ENCODE measurements around the gene FAU.

Gene FAU

DNA sequence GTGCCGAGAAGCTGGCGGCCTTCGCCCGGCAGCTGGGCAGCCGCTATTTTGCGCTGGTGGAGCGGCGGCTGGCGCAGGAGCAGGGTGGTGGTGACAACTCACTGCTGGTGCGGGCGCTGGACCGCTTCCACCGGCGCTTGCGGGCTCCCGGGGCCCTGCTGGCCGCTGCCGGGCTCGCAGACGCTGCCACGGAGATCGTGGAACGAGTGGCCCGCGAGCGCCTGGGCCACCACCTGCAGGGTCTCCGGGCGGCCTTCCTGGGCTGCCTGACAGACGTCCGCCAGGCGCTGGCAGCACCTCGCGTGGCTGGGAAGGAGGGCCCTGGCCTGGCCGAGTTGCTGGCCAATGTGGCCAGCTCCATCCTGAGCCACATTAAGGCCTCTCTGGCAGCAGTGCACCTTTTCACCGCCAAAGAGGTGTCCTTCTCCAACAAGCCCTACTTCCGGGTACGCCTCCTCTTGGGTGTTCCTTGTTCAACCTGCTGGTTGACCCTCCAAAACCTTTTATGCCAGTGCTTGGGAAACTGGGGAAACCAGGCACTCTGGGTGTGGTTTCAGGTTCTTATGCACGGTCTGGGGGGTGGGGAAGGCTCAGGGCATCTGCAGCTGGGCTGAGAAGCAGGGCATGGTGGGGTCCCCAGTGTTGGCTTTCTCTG is 13.3 kb downstream of the FAU start:
- H3K4me3 ChIP-seq (ENCODE audit: insufficient read depth in 1 of 2, low read depth in 1 of 2, low read length in 2 of 2): no peak overlapping the region
- no peak overlapping the region for H4K8ac ChIP-seq (ENCODE audit: low read length)
- no peak overlapping the region for H3K4ac ChIP-seq (ENCODE audit: low read depth in 1 of 2, low read length in 2 of 2)
- H2AFZ ChIP-seq (ENCODE audit: low read depth, low read length): no peak overlapping the region
- no peak overlapping the region for H2AK5ac ChIP-seq (ENCODE audit: low read length, severe bottlenecking)
- no peak for DNase-seq
- no peak overlapping the region for H3K4me2 ChIP-seq (ENCODE audit: low read length, poor library complexity, severe bottlenecking)
- no peaks in the 10 kb centered on the region for H3K9me3 ChIP-seq (ENCODE audit: control insufficient read depth, low read length)
- H3K36me3 ChIP-seq (ENCODE audit: control insufficient read depth in 1 of 2, insufficient read depth in 2 of 2, low read depth in 1 of 2, low read length in 2 of 2): peaks cover 21 to 44% of the 10 kb centered on the region in 2 experiments
- H3K27ac ChIP-seq (ENCODE audit: low read length, poor library complexity, severe bottlenecking): no peak overlapping the region
- H3K79me1 ChIP-seq (replicated peaks; ENCODE audit: low read length, poor library complexity, severe bottlenecking): peaks cover 38% of the 10 kb centered on the region
- no peak overlapping the region for H4K91ac ChIP-seq (ENCODE audit: low read length)
- no peak overlapping the region for H3K9ac ChIP-seq (ENCODE audit: low read length)
- peaks cover 23% of the 10 kb centered on the region for H3K4me1 ChIP-seq (ENCODE audit: control insufficient read depth, insufficient read depth, low read depth, low read length)
- no peak overlapping the region for H2BK5ac ChIP-seq (ENCODE audit: low read depth, low read length, poor library complexity, severe bottlenecking)
- no peak overlapping the region for H2BK12ac ChIP-seq (ENCODE audit: low read length in 2 of 2)
- no peak overlapping the region for H2BK15ac ChIP-seq (ENCODE audit: low read depth, poor library complexity, severe bottlenecking)
- 95% methylated on average over 35 of the region's 38 CpGs for WGBS
- no peak overlapping the region for H3K14ac ChIP-seq (ENCODE audit: low read length in 2 of 2)
- H3K23ac ChIP-seq (ENCODE audit: low read length in 2 of 2): no peak overlapping the region
- no peak overlapping the region for H3K18ac ChIP-seq (ENCODE audit: low read depth in 1 of 2, low read length in 2 of 2)
- H3K27me3 ChIP-seq (ENCODE audit: control insufficient read depth in 1 of 2, insufficient read depth in 1 of 2, low read length in 2 of 2): no peaks in the 10 kb centered on the region
- H2BK120ac ChIP-seq (ENCODE audit: low read depth, low read length): no peak overlapping the region

DNA sequence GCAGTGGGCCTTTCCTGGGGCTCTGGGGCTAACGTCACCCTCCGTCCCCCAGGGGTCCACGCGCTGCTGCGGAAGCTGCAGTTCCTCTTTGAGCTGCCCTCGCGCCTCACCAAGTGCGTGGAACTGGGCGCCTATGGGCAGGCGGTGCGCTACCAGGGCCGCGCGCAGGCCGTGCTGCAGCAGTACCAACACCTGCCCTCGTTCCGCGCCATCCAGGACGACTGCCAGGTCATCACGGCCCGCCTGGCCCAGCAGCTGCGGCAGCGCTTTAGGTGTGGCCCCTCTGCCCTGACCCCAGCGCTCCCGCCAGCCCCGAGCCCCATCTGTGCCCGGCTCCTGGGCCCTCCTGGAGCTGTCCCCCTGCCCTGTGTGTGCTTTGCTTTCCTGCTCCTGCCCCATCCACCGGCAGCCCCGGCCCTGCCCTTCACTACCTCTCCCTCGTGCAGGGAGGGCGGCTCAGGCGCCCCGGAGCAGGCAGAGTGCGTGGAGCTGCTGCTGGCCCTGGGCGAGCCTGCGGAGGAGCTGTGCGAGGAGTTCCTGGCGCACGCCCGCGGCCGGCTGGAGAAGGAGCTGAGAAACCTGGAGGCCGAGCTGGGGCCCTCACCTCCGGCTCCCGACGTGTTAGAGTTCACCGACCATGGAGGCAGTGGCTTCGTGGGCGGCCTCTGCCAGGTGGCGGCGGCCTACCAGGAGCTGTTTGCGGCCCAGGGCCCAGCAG is 14.0 kb downstream of the FAU start:
- no peaks in the 10 kb centered on the region for H3K9me3 ChIP-seq (ENCODE audit: control insufficient read depth, low read length)
- no peak overlapping the region for H2BK120ac ChIP-seq (ENCODE audit: low read depth, low read length)
- WGBS: 98% methylated on average over 51 of the region's 52 CpGs
- H3K79me1 ChIP-seq (replicated peaks; ENCODE audit: low read length, poor library complexity, severe bottlenecking): peaks cover 40% of the 10 kb centered on the region
- no peak overlapping the region for H3K4ac ChIP-seq (ENCODE audit: low read depth in 1 of 2, low read length in 2 of 2)
- no peak overlapping the region for H3K18ac ChIP-seq (ENCODE audit: low read depth in 1 of 2, low read length in 2 of 2)
- no peak overlapping the region for H3K14ac ChIP-seq (ENCODE audit: low read length in 2 of 2)
- H4K8ac ChIP-seq (ENCODE audit: low read length): no peak overlapping the region
- no peak overlapping the region for H2AFZ ChIP-seq (ENCODE audit: low read depth, low read length)
- H3K27ac ChIP-seq (ENCODE audit: low read length, poor library complexity, severe bottlenecking): no peak overlapping the region
- H3K4me1 ChIP-seq (ENCODE audit: control insufficient read depth, insufficient read depth, low read depth, low read length): peaks cover 19% of the 10 kb centered on the region
- peak overlapping the region; percentile 93 for H4K91ac ChIP-seq (ENCODE audit: low read length)
- H3K27me3 ChIP-seq (ENCODE audit: control insufficient read depth in 1 of 2, insufficient read depth in 1 of 2, low read length in 2 of 2): no peaks in the 10 kb centered on the region
- H2BK12ac ChIP-seq (ENCODE audit: low read length in 2 of 2): no peak overlapping the region
- H3K4me2 ChIP-seq (ENCODE audit: low read length, poor library complexity, severe bottlenecking): no peak overlapping the region
- H3K36me3 ChIP-seq (ENCODE audit: control insufficient read depth in 1 of 2, insufficient read depth in 2 of 2, low read depth in 1 of 2, low read length in 2 of 2): peaks cover 21 to 44% of the 10 kb centered on the region in 2 experiments
- no peak for DNase-seq
- H2BK5ac ChIP-seq (ENCODE audit: low read depth, low read length, poor library complexity, severe bottlenecking): no peak overlapping the region
- peak overlapping the region; percentile 12 for H2BK15ac ChIP-seq (ENCODE audit: low read depth, poor library complexity, severe bottlenecking)
- no peak overlapping the region for H3K4me3 ChIP-seq (ENCODE audit: insufficient read depth in 1 of 2, low read depth in 1 of 2, low read length in 2 of 2)
- no peak overlapping the region for H3K23ac ChIP-seq (ENCODE audit: low read length in 2 of 2)
- no peak overlapping the region for H2AK5ac ChIP-seq (ENCODE audit: low read length, severe bottlenecking)
- H3K9ac ChIP-seq (ENCODE audit: low read length): no peak overlapping the region

DNA sequence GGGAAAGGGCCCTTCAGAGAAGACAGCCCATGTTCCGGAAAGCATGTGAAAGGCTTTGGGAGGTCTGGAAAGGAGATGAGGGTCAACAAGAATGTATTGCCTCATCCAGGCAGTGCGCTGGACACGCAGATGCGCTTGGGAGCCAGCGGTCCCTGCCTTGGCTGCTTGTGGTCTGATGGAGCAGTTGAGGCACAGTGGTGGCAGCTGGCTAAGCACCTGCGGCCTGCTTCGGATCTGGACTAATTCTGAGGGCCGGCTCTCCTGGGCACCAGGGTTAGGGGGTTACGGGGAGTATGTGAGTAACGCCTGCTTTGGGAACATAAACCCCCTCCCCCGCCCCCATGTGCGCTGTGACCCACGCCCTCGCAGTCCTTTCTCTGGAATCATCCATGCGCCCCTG is 14.9 kb downstream of the FAU start:
- H2AK5ac ChIP-seq (ENCODE audit: low read length, severe bottlenecking): no peak overlapping the region
- H2BK5ac ChIP-seq (ENCODE audit: low read depth, low read length, poor library complexity, severe bottlenecking): no peak overlapping the region
- no peak overlapping the region for H3K9ac ChIP-seq (ENCODE audit: low read length)
- H2BK15ac ChIP-seq (ENCODE audit: low read depth, poor library complexity, severe bottlenecking): no peak overlapping the region
- H2BK120ac ChIP-seq (ENCODE audit: low read depth, low read length): no peak overlapping the region
- no peak overlapping the region for H3K4ac ChIP-seq (ENCODE audit: low read depth in 1 of 2, low read length in 2 of 2)
- H3K27ac ChIP-seq (ENCODE audit: low read length, poor library complexity, severe bottlenecking): no peak overlapping the region
- no peak overlapping the region for H3K4me3 ChIP-seq (ENCODE audit: insufficient read depth in 1 of 2, low read depth in 1 of 2, low read length in 2 of 2)
- H3K27me3 ChIP-seq (ENCODE audit: control insufficient read depth in 1 of 2, insufficient read depth in 1 of 2, low read length in 2 of 2): no peaks in the 10 kb centered on the region
- H3K18ac ChIP-seq (ENCODE audit: low read depth in 1 of 2, low read length in 2 of 2): no peak overlapping the region
- no peak overlapping the region for H4K91ac ChIP-seq (ENCODE audit: low read length)
- H2BK12ac ChIP-seq (ENCODE audit: low read length in 2 of 2): no peak overlapping the region
- no peak overlapping the region for H3K23ac ChIP-seq (ENCODE audit: low read length in 2 of 2)
- H4K8ac ChIP-seq (ENCODE audit: low read length): no peak overlapping the region
- H3K9me3 ChIP-seq (ENCODE audit: control insufficient read depth, low read length): no peaks in the 10 kb centered on the region
- peaks cover 27 to 44% of the 10 kb centered on the region in 2 experiments for H3K36me3 ChIP-seq (ENCODE audit: control insufficient read depth in 1 of 2, insufficient read depth in 2 of 2, low read depth in 1 of 2, low read length in 2 of 2)
- 97% methylated on average over 15 of the region's 15 CpGs for WGBS
- peaks cover 13% of the 10 kb centered on the region for H3K4me1 ChIP-seq (ENCODE audit: control insufficient read depth, insufficient read depth, low read depth, low read length)
- H3K79me1 ChIP-seq (replicated peaks; ENCODE audit: low read length, poor library complexity, severe bottlenecking): peaks cover 41% of the 10 kb centered on the region
- no peak overlapping the region for H3K4me2 ChIP-seq (ENCODE audit: low read length, poor library complexity, severe bottlenecking)
- no peak for DNase-seq
- no peak overlapping the region for H2AFZ ChIP-seq (ENCODE audit: low read depth, low read length)
- H3K14ac ChIP-seq (ENCODE audit: low read length in 2 of 2): no peak overlapping the region

DNA sequence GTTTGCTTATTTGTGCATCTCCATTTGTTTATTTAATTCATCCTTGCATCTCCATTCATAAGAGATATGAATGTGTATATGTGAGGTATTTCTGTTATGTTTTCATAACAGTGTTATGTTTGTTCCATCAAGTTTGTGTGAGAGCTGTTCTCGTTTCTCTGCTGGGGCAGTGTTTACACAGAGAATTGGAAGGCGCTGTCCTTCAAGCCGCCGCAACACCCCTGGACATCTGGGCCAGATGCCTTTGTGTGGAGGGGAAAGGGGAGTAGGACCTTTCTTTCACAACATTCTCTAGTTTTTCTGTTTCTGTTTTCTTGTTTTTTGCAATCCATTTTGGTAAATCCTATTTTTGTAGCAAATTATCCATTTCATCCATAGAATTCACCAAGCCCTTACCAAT is 17.3 kb downstream of the FAU start:
- H3K36me3 ChIP-seq (ENCODE audit: control insufficient read depth in 1 of 2, insufficient read depth in 2 of 2, low read depth in 1 of 2, low read length in 2 of 2): peaks cover 21 to 34% of the 10 kb centered on the region in 2 experiments
- no peak overlapping the region for H4K8ac ChIP-seq (ENCODE audit: low read length)
- H4K91ac ChIP-seq (ENCODE audit: low read length): no peak overlapping the region
- no peak overlapping the region for H2BK15ac ChIP-seq (ENCODE audit: low read depth, poor library complexity, severe bottlenecking)
- no peak overlapping the region for H2BK12ac ChIP-seq (ENCODE audit: low read length in 2 of 2)
- H3K23ac ChIP-seq (ENCODE audit: low read length in 2 of 2): no peak overlapping the region
- peaks cover 40% of the 10 kb centered on the region for H3K79me1 ChIP-seq (replicated peaks; ENCODE audit: low read length, poor library complexity, severe bottlenecking)
- no peak overlapping the region for H3K4me2 ChIP-seq (ENCODE audit: low read length, poor library complexity, severe bottlenecking)
- H3K9ac ChIP-seq (ENCODE audit: low read length): no peak overlapping the region
- H3K9me3 ChIP-seq (ENCODE audit: control insufficient read depth, low read length): no peaks in the 10 kb centered on the region
- H2AFZ ChIP-seq (ENCODE audit: low read depth, low read length): no peak overlapping the region
- no peak overlapping the region for H3K4ac ChIP-seq (ENCODE audit: low read depth in 1 of 2, low read length in 2 of 2)
- no peaks in the 10 kb centered on the region for H3K27me3 ChIP-seq (ENCODE audit: control insufficient read depth in 1 of 2, insufficient read depth in 1 of 2, low read length in 2 of 2)
- no peak overlapping the region for H3K14ac ChIP-seq (ENCODE audit: low read length in 2 of 2)
- H3K18ac ChIP-seq (ENCODE audit: low read depth in 1 of 2, low read length in 2 of 2): no peak overlapping the region
- no peak overlapping the region for H2AK5ac ChIP-seq (ENCODE audit: low read length, severe bottlenecking)
- DNase-seq: no peak
- H3K4me1 ChIP-seq (ENCODE audit: control insufficient read depth, insufficient read depth, low read depth, low read length): peaks cover 7% of the 10 kb centered on the region
- no peak overlapping the region for H3K4me3 ChIP-seq (ENCODE audit: insufficient read depth in 1 of 2, low read depth in 1 of 2, low read length in 2 of 2)
- H2BK120ac ChIP-seq (ENCODE audit: low read depth, low read length): no peak overlapping the region
- 85% methylated on average over 3 of the region's 4 CpGs for WGBS
- no peak overlapping the region for H2BK5ac ChIP-seq (ENCODE audit: low read depth, low read length, poor library complexity, severe bottlenecking)
- no peak overlapping the region for H3K27ac ChIP-seq (ENCODE audit: low read length, poor library complexity, severe bottlenecking)
